Colonic mucosa (tissue), 4 donors: ENCODE results near the gene ZSWIM4. TPM values are rescaled to one million over a fixed set of nuclear protein-coding genes. Genes with fewer than 3 reads are reported as not detected.
A peak's percentile ranks its signal among the peaks of the same experiment; 100 is the strongest.
"Not testable (repeated sequence)": the region's sequence is repeated elsewhere in the genome, so short reads cannot be mapped to it uniquely, and the experiment has no call there.

ENCODE experiments used
- DNase-seq: peaks from one replicate; pipeline ENCODE4 v3.0.0-alpha.2; 2020
- H3K27ac ChIP-seq: fragments of 200-600 bp; one replicate; pipeline ENCODE4 v1.8.0; 2021
- H3K27me3 ChIP-seq: fragments of 200-600 bp; one replicate; pipeline ENCODE4 v1.8.0; 2021
- H3K36me3 ChIP-seq: fragments of 200-600 bp; one replicate; pipeline ENCODE4 v1.8.0; 2021
- H3K4me1 ChIP-seq: fragments of 200-600 bp; one replicate; pipeline ENCODE4 v1.8.0; 2021; ENCODE audit warnings: mild to moderate bottlenecking
- H3K4me3 ChIP-seq: fragments of 200-600 bp; one replicate; pipeline ENCODE4 v1.8.0; 2021
- H3K9ac ChIP-seq, 2 donors: one replicate each; pipeline ENCODE4 v1.7.0; 2013; ENCODE audit warnings: control low read depth in 2 of 2, low read depth in 2 of 2, low read length in 2 of 2
- H3K9me3 ChIP-seq: fragments of 200-600 bp; one replicate; pipeline ENCODE4 v1.8.0; 2021
- intact Hi-C: fragments of 100-400 bp; cut with DNase I; formaldehyde crosslinking; loops from one replicate; pipeline ENCODE4 v1.14.1; 2022
- total RNA-seq, 2 donors: library from RNA; stranded (reverse); fragmentation: NEBNext Ultra II Directional in 1 of 2; extraction: Animal tissue kit (Norgen Biotek cat#: 25700) in 1 of 2; gene quantifications; one replicate each; pipeline ENCODE4 v1.2.1, GENCODE V29; 2021
- TF ChIP-seq, protein P1 (sequence below): fragments of 200-600 bp; IDR thresholded peaks from one replicate; pipeline ENCODE4 v1.8.0; 2022; ENCODE audit warnings: antibody characterized with exemption, mild to moderate bottlenecking
- donor health status: healthy.
- donor health status: DM: no; HTN: no; CAD: no.
- donor health status: DM: no; HTN: no; CAD: no.

The ZSWIM4 gene
- total RNA-seq, 2 donors from 2014 or later: 2.9 to 4.3 TPM

DNA sequence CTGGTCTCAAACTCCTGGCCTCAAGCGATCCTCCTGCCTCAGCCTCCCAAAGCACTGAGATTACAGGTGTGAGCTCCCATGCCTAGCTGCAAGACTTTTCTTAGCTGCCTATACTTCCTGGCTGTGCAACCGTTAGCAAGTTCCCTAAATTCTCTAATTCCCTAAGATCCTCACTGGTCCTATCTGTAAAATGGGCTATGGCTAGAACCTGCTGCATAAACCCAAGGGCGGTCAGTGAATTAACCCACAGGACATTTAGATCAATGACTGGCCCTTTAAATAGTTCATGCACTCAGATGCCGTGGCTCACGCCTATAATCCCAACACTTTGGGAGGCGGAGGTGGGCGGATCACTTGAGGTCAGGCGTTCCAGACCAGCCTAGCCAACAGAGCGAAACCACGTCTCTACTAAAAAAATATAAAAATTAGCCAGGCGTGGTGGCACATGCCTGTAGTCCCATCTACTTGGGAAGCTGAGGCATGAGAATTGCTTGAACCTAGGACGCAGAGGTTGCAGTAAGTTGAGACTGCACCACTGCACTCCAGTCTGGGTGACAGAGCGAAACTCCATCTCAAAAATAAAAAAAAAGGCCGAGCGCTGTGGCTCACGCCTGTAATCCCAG, 25.1 kb upstream of the ZSWIM4 start:
- no peaks in the 10 kb centered on the region for H3K36me3 ChIP-seq
- intact Hi-C loops: no loop called here
- TF ChIP-seq, protein P1, sequence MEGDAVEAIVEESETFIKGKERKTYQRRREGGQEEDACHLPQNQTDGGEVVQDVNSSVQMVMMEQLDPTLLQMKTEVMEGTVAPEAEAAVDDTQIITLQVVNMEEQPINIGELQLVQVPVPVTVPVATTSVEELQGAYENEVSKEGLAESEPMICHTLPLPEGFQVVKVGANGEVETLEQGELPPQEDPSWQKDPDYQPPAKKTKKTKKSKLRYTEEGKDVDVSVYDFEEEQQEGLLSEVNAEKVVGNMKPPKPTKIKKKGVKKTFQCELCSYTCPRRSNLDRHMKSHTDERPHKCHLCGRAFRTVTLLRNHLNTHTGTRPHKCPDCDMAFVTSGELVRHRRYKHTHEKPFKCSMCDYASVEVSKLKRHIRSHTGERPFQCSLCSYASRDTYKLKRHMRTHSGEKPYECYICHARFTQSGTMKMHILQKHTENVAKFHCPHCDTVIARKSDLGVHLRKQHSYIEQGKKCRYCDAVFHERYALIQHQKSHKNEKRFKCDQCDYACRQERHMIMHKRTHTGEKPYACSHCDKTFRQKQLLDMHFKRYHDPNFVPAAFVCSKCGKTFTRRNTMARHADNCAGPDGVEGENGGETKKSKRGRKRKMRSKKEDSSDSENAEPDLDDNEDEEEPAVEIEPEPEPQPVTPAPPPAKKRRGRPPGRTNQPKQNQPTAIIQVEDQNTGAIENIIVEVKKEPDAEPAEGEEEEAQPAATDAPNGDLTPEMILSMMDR: no peak

DNA sequence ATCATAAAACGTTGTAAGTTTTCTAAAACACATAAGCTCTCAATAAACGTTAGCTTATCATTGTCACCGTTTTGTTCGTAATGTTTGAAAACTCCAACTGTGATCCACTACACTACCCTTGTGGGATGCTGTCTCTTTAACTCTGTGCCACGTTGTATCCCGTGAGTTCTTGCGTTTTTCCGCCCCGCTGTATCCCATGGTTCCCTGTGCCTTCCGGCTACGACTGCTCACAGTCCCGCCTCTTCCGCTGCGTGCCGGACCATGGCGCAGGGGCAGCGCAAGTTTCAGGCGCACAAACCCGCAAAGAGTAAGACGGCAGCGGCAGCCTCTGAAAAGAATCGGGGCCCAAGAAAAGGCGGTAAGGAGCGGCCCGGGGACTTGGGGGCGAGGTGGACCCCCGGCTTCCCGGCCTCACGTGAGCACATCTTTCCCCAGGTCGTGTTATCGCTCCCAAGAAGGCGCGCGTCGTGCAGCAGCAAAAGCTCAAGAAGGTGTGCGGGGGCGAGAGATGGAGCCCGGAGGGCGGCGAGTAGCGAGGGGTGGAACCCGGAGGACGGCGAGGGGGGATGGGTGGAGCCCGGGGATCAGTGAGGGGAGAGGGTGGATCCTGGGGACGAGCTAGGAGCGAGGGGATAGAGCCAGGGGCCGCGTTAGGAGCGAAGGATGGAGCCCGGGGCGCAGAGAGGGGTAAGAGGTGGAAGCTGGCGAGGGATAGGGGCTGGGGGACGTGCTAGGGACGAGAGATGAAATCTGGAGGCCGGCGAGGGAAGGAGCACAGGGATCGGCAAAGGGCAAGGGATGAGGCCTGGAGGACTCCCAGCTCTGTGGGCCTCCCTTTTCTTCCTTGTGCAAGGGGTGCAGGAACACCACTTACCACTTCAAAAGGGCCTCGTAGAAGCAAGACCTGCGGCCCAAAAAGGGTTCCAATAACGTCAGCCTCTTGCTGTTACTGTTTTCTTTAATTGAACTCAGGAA, 20.7 kb upstream of the ZSWIM4 start, which contains the start of gene C19orf53:
Gene C19orf53 (plus strand): TSS at position 240 of the 975 bp plus-strand sequence. CDS start 22 bp downstream, at position 262.
- Histone ChIP-seq H3K27ac (peak within 1 kb of the TSS; percentile 56), H3K9me3 (no peaks in the 10 kb centered on the region), H3K9ac (peak within 1 kb of the TSS; percentile 92 to 97), H3K4me1 (peaks cover 5% of the 10 kb centered on the region), H3K36me3 (peaks cover 6% of the 10 kb centered on the region), H3K27me3 (no peaks in the 10 kb centered on the region), H3K4me3 (peak within 1 kb of the TSS; percentile 65)
- intact Hi-C loops: no loop called here
- DNase-seq: peak; percentile 94
- TF ChIP-seq, protein P1: no peak

More for the DNA sequence above, 25.1 kb upstream of the ZSWIM4 start:
- Histone ChIP-seq H3K4me1 (no peaks in the 10 kb centered on the region), H3K27ac (no peak overlapping the region), H3K27me3 (no peaks in the 10 kb centered on the region), H3K9ac (no peak overlapping the region), H3K9me3 (no peaks in the 10 kb centered on the region), H3K4me3 (no peak overlapping the region)
- DNase-seq: no peak

DNA sequence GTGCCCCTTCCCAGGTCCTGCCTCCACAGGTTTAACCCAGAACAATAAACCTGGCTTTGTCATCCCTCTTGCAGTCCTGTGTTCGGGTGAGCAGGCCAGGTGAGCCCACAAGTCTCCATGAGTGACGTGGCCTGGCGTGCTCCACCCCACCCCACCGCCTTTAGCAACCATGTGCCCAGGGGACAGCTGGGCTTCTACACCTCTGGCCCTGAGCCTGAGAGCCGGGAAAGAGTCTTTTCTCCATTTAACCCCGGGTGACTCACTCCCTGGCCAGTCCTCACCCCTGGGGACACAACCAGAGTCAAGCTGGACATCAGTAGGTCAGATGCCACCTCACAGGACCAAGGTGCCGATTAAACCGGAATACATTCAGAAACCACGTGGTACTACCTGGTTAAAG, 16.8 kb upstream of the ZSWIM4 start:
- H3K9ac ChIP-seq: no peak overlapping the region
- TF ChIP-seq, protein P1: no peak
- H3K27ac ChIP-seq: no peak overlapping the region
- no peaks in the 10 kb centered on the region for H3K9me3 ChIP-seq
- no peaks in the 10 kb centered on the region for H3K27me3 ChIP-seq
- intact Hi-C loops: no loop called here
- H3K4me1 ChIP-seq: peaks cover 5% of the 10 kb centered on the region
- DNase-seq: no peak
- peaks cover 6% of the 10 kb centered on the region for H3K36me3 ChIP-seq
- no peak overlapping the region for H3K4me3 ChIP-seq

DNA sequence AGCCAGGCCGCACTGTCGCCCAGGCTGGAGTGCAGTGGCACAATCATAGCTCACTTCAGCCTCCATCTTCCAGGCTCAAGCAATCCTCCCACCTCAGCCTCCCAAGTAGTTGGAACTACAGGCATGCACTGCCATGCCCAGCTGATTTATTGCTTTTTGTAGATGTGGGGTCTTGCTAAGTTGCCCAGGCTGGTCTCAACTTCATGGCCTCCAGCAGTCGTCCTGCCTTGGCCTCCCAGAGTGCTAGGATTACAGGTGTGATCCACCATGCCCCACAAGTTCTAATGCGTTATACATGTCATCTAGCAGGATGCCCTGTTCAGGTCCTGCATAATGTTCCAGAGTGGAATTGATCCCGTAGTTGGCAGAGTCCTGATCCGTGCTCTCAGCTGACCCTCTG, 16.4 kb upstream of the ZSWIM4 start:
- intact Hi-C loops: no loop called here
- H3K27ac ChIP-seq: no peak overlapping the region
- H3K4me3 ChIP-seq: no peak overlapping the region
- H3K9me3 ChIP-seq: no peaks in the 10 kb centered on the region
- DNase-seq: no peak
- TF ChIP-seq, protein P1: no peak
- H3K27me3 ChIP-seq: no peaks in the 10 kb centered on the region
- H3K36me3 ChIP-seq: peaks cover 6% of the 10 kb centered on the region
- no peak overlapping the region for H3K9ac ChIP-seq
- H3K4me1 ChIP-seq: peaks cover 5% of the 10 kb centered on the region

DNA sequence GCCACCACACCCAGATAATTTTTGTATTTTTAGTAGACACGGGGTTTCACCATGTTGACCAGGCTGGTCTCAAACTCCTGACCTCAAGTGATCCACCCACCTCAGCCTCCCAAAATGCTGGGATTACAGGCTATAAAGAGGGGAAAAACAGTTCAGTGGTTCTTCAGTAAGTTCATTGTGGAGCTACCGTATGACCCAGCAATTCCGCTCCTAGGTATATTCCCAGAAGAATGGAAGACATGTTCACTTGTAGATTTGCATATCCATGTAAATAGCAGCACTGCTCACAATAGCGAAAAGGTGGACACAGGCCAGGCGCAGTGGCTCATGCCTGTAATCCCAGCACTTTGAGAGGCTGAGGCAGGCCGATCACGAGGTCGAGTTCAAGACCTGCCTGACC, 15.4 kb upstream of the ZSWIM4 start:
- H3K9ac ChIP-seq, H3K9me3 ChIP-seq, H3K36me3 ChIP-seq, H3K4me3 ChIP-seq, intact Hi-C loops, H3K27ac ChIP-seq, H3K4me1 ChIP-seq, H3K27me3 ChIP-seq, DNase-seq: not testable (repeated sequence)
